Astrocyte of the cerebellum (primary cell): ENCODE measurements around the gene TSPYL4.
A peak's percentile ranks its signal among the peaks of the same experiment; 100 is the strongest.

Experiments used
- DNase-seq: peaks from one replicate; pipeline ENCODE4 v3.0.0-alpha.2; 2011; ENCODE audit warnings: low read depth
- H3K4me3 ChIP-seq: 2 replicates; pipeline ENCODE4 v1.5.1; 2011; ENCODE audit warnings: mild to moderate bottlenecking, low read depth, low read length, moderate library complexity
- CTCF ChIP-seq: IDR thresholded peaks from 2 replicates; pipeline ENCODE4 v1.5.1; 2012; ENCODE audit warnings: low read length, low read depth, moderate library complexity, mild to moderate bottlenecking; ENCODE audit errors: missing control alignments
- in situ Hi-C: cut with HindIII; loops from 2 replicates; pipeline ENCODE4 v1.10.0; 2017; ENCODE audit warnings: low sequenced_read_pairs

Gene TSPYL4

GRCh38 chr6:116282698-116283097 lies 28.8 kb upstream of the TSPYL4 start:
- TF ChIP-seq CTCF: no peak
- DNase-seq: no peak
- in situ Hi-C loops: no loop called here
- no peak overlapping the region for H3K4me3 ChIP-seq

GRCh38 chr6:116280933-116281316 lies 27.1 kb upstream of the TSPYL4 start:
- no peak for DNase-seq
- peak overlapping the region; percentile 82 for H3K4me3 ChIP-seq
- in situ Hi-C loops: no loop called here
- TF ChIP-seq CTCF: no peak

GRCh38 chr6:116280161-116280932 lies 26.5 kb upstream of the TSPYL4 start:
- peak overlapping the region; percentile 82 for H3K4me3 ChIP-seq
- no peak for TF ChIP-seq CTCF
- DNase-seq: no peak
- in situ Hi-C loops: no loop called here

- H3K4me3 ChIP-seq: peak within 1 kb of the TSS; percentile 82
- peak; percentile 96 for DNase-seq
- peak; percentile 12 for TF ChIP-seq CTCF
- in situ Hi-C loops: no loop called here
Observed at GRCh38 chr6:116279232-116280160, 25.6 kb upstream of the TSPYL4 start, which contains the start of gene TSPYL1. TSS of gene TSPYL1 (minus strand) at chr6:116279930. CDS start at chr6:116279830, 100 bp downstream.

- DNase-seq: peak; percentile 13
- no peak for TF ChIP-seq CTCF
- in situ Hi-C loops: no loop called here
- peak overlapping the region; percentile 82 for H3K4me3 ChIP-seq
Observed at GRCh38 chr6:116278854-116279231, 25.0 kb upstream of the TSPYL4 start.

- in situ Hi-C loops: no loop called here
- no peak for TF ChIP-seq CTCF
- peak overlapping the region; percentile 82 for H3K4me3 ChIP-seq
- no peak for DNase-seq
Observed at GRCh38 chr6:116278481-116278829, 24.6 kb upstream of the TSPYL4 start.
